Panc1 (cell line): ENCODE results near the gene PRKAG2. TPM values are rescaled to one million over a fixed set of nuclear protein-coding genes. Genes with fewer than 3 reads are reported as not detected.

ENCODE experiments used
- ATAC-seq: fragments of 200-7000 bp; cut with Tn5 transposase; 2 replicates; pipeline ENCODE4 v1.9.1; 2020; ENCODE audit warnings: mild to moderate bottlenecking, moderate library complexity
- BruUV-seq: library from RNA; stranded (reverse); fragments of 400-500 nt; replicated peaks from 2 replicates; lab custom pipeline; 2021; lab: Mats Ljungman, UMichigan
- CTCF ChIA-PET: fragments of 300-600 bp; sonication (Branson Sonifier 250); formaldehyde crosslinking; loops from one replicate; lab custom pipeline; 2022; ENCODE audit warnings: antibody characterized with exemption; lab: Charles Lee
- POLR2A ChIA-PET: fragments of 300-600 bp; sonication (Branson Sonifier 250); formaldehyde crosslinking; loops from one replicate; lab custom pipeline; 2022; ENCODE audit warnings: antibody characterized with exemption; lab: Charles Lee
- DNase-seq: peaks from one replicate; pipeline ENCODE4 v3.0.0-alpha.2; 2010; ENCODE audit warnings: low read depth, low spot score
- H3K27ac ChIP-seq: 2 replicates; pipeline ENCODE4 v1.5.1; 2011; ENCODE audit warnings: mild to moderate bottlenecking, low read length, inconsistent platforms
- H3K27me3 ChIP-seq: fragments of 200-500 bp; sonication (Bioruptor generic); 2 replicates; pipeline ENCODE4 v1.6.0; 2014; ENCODE audit warnings: low read length, inconsistent platforms; ENCODE audit not compliant: control insufficient read depth, insufficient read depth
- H3K36me3 ChIP-seq: fragments of 200-500 bp; sonication (Bioruptor generic); 2 replicates; pipeline ENCODE4 v1.5.1; 2014; ENCODE audit warnings: inconsistent platforms, mild to moderate bottlenecking, low read length, moderate library complexity; ENCODE audit not compliant: control insufficient read depth, insufficient read depth
- H3K4me1 ChIP-seq: 2 replicates; pipeline ENCODE4 v1.5.1; 2011; ENCODE audit warnings: inconsistent platforms, mild to moderate bottlenecking, low read length, moderate library complexity; ENCODE audit not compliant: control insufficient read depth, insufficient read depth
- H3K4me3 ChIP-seq, 2 experiments: 2 replicates each; pipeline ENCODE4 v1.5.1; 2011 to 2012; ENCODE audit warnings: low read depth in 2 of 2, low read length in 2 of 2, mild to moderate bottlenecking in 2 of 2, inconsistent platforms in 1 of 2, moderate library complexity in 1 of 2
- H3K9me3 ChIP-seq: fragments of 200-500 bp; sonication (Bioruptor generic); 2 replicates; pipeline ENCODE4 v1.5.1; 2014; ENCODE audit warnings: low read depth, mild to moderate bottlenecking, inconsistent platforms, low read length, moderate library complexity; ENCODE audit not compliant: control insufficient read depth, insufficient read depth
- POLR2AphosphoS5 ChIP-seq: IDR thresholded peaks from 2 replicates; pipeline ENCODE4 v1.6.1; 2012; ENCODE audit warnings: mild to moderate bottlenecking, low read depth, low read length, moderate library complexity
- SIN3A ChIP-seq: IDR thresholded peaks from 2 replicates; pipeline ENCODE4 v1.6.1; 2012; ENCODE audit warnings: low read depth, mild to moderate bottlenecking, low read length, moderate library complexity, borderline replicate concordance; ENCODE audit not compliant: insufficient read depth
- TCF7L2 ChIP-seq: IDR thresholded peaks from 2 replicates; pipeline ENCODE4 v1.6.1; 2011; ENCODE audit warnings: mild to moderate bottlenecking, low read depth, low read length, inconsistent platforms
- in situ Hi-C: cut with HindIII; loops from 2 replicates; pipeline ENCODE4 v1.10.0; 2016; ENCODE audit warnings: low sequenced_read_pairs, low pct_unique_long_range_greater_than_20kb
- intact Hi-C: fragments of 100-400 bp; cut with micrococcal nuclease; formaldehyde crosslinking; loops from one replicate; pipeline ENCODE4 v1.10.0; 2022; ENCODE audit not compliant: unreplicated experiment
- total RNA-seq: library from RNA; stranded (reverse); gene quantifications from one replicate; pipeline ENCODE4 v1.2.1, GENCODE V29; 2021; ENCODE audit not compliant: unreplicated experiment
- TF ChIP-seq, protein P1 (sequence below): fragments of 450-650 bp; IDR thresholded peaks from 2 replicates; pipeline ENCODE4 v1.5.1; 2017; ENCODE audit warnings: mild to moderate bottlenecking
- TF ChIP-seq, protein P2 (sequence below), 2 experiments: IDR thresholded peaks; 2 replicates each; pipeline ENCODE4 v1.6.1; 2011 to 2012; ENCODE audit warnings: low read depth in 2 of 2, control low read depth in 1 of 2, low read length in 1 of 2, mild to moderate bottlenecking in 1 of 2, moderate library complexity in 1 of 2; ENCODE audit not compliant: insufficient read depth in 1 of 2

PRKAG2 gene
- total RNA-seq, 1 experiment from 2014 or later = 71.6 TPM

DNA sequence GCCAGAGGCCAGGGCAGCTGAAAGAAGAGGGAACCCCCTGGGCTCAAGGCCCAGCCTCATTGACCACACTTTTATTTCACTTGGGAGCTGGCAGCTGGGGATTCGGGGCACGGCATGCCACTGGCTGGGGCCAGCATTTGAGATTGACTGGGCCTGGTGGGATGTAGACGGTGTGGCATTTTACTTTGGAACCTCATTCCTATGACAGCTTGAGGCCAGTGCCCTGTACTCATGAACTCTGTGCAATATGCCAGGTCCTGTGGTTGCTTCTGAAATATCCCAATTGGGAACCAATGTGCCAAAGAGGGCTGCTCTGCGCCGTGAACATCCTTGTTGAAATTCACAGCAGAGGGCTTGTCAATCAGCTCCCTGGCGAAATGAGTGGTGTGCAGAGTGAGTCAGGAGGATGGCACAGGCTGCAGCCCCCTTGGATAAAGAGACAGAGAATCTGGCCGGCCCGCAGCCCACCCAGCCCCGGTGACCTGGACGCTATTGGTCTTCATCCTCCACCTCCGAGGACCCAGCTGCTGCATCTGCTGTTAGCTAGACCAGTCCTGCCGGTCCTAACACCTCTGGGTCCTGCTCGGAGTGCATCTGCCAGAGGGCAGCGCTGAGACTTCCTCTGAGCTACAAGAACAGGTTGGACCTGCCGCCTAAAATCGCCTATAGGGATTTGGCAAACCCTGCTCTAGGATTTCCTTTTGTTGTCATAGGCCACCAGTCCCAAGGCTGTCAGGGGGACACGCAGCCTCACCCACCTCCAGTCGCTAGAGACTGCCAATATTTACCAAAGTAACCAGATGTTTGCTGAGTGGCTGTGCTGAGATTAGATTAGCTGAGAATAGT, 58.0 kb downstream of the PRKAG2 start:
- no peak for DNase-seq
- no peak for ATAC-seq
- POLR2A ChIA-PET = interaction anchor here (0.6 kb wide), 1 partner anchor 299 kb away, joined by 3 read pairs; the partner anchor contains the start of gene RHEB
- Histone ChIP-seq H3K27ac (no peak overlapping the region), H3K27me3 (no peaks in the 10 kb centered on the region), H3K9me3 (no peaks in the 10 kb centered on the region), H3K4me3 (no peak overlapping the region), H3K36me3 (no peaks in the 10 kb centered on the region), H3K4me1 (no peaks in the 10 kb centered on the region)
- in situ Hi-C loops = no loop called here
- CTCF ChIA-PET = interaction anchor here (0.6 kb wide), 1 partner anchor 17 kb away, joined by 4 read pairs; no protein-coding TSS in a partner anchor
- TF ChIP-seq SIN3A (no peak), POLR2AphosphoS5 (no peak), TCF7L2 (no peak)
- TF ChIP-seq, protein P1, sequence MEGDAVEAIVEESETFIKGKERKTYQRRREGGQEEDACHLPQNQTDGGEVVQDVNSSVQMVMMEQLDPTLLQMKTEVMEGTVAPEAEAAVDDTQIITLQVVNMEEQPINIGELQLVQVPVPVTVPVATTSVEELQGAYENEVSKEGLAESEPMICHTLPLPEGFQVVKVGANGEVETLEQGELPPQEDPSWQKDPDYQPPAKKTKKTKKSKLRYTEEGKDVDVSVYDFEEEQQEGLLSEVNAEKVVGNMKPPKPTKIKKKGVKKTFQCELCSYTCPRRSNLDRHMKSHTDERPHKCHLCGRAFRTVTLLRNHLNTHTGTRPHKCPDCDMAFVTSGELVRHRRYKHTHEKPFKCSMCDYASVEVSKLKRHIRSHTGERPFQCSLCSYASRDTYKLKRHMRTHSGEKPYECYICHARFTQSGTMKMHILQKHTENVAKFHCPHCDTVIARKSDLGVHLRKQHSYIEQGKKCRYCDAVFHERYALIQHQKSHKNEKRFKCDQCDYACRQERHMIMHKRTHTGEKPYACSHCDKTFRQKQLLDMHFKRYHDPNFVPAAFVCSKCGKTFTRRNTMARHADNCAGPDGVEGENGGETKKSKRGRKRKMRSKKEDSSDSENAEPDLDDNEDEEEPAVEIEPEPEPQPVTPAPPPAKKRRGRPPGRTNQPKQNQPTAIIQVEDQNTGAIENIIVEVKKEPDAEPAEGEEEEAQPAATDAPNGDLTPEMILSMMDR = no peak
- TF ChIP-seq, protein P2, sequence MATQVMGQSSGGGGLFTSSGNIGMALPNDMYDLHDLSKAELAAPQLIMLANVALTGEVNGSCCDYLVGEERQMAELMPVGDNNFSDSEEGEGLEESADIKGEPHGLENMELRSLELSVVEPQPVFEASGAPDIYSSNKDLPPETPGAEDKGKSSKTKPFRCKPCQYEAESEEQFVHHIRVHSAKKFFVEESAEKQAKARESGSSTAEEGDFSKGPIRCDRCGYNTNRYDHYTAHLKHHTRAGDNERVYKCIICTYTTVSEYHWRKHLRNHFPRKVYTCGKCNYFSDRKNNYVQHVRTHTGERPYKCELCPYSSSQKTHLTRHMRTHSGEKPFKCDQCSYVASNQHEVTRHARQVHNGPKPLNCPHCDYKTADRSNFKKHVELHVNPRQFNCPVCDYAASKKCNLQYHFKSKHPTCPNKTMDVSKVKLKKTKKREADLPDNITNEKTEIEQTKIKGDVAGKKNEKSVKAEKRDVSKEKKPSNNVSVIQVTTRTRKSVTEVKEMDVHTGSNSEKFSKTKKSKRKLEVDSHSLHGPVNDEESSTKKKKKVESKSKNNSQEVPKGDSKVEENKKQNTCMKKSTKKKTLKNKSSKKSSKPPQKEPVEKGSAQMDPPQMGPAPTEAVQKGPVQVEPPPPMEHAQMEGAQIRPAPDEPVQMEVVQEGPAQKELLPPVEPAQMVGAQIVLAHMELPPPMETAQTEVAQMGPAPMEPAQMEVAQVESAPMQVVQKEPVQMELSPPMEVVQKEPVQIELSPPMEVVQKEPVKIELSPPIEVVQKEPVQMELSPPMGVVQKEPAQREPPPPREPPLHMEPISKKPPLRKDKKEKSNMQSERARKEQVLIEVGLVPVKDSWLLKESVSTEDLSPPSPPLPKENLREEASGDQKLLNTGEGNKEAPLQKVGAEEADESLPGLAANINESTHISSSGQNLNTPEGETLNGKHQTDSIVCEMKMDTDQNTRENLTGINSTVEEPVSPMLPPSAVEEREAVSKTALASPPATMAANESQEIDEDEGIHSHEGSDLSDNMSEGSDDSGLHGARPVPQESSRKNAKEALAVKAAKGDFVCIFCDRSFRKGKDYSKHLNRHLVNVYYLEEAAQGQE (IDR thresholded peaks at IDR 0.05; ENCODE audit: insufficient read depth in 1 of 2, low read depth in 2 of 2, low read length in 1 of 2) = no peak
- intact Hi-C loops = no loop called here
- BruUV-seq = no TSS peak

DNA sequence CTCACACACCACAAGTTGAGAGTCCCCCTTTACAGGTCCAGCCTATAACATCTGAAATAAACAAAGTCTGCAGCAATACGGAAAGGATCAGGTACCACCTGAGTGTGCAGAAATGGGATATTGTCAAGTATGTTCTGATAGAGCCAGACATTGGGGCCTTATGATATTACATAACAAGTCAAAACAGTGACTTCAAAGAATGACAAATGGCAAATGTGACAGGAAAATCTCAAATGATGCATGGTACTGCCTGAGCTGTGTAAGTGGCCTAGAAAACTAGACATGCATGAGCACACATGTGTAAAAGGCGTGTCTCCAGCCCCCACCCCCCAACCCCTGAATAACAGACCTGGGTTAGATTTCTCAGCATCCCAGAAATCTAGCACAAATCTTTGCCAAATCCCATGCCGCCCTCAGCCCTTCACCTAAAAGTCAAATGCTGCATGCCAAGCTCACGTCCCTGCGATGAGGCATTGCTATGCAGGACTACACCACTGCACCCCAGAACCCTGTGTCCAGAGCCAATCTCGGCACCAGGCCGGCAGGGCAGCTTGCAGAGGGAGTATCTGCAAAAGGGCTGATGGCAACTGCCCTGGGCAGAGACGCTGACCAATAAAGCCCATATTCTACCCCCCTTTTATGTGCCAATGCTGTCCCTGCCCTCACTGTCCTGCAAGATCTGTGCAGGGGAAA, 58.8 kb downstream of the PRKAG2 start:
- POLR2A ChIA-PET = no interaction called here
- no peaks in the 10 kb centered on the region for H3K4me1 ChIP-seq
- no TSS peak for BruUV-seq
- no peak for ATAC-seq
- H3K36me3 ChIP-seq = no peaks in the 10 kb centered on the region
- no peaks in the 10 kb centered on the region for H3K9me3 ChIP-seq
- H3K4me3 ChIP-seq = no peak overlapping the region
- no peak overlapping the region for H3K27ac ChIP-seq
- CTCF ChIA-PET = no interaction called here
- TF ChIP-seq TCF7L2 = no peak
- TF ChIP-seq, protein P1 = no peak
- no peak for TF ChIP-seq SIN3A
- TF ChIP-seq POLR2AphosphoS5 = no peak
- TF ChIP-seq, protein P2 (IDR thresholded peaks at IDR 0.05; ENCODE audit: insufficient read depth in 1 of 2, low read depth in 2 of 2, low read length in 1 of 2) = no peak
- H3K27me3 ChIP-seq = no peaks in the 10 kb centered on the region
- no peak for DNase-seq
- in situ Hi-C loops = no loop called here
- intact Hi-C loops = no loop called here
